ENCODE results near the gene GLRA2.

GLRA2 gene

GRCh38 chrX:14702145-14702544, 172.8 kb downstream of the GLRA2 start:
- DNase-seq (ENCODE audit: low read depth), result no peak

- DNase-seq (ENCODE audit: low read depth), result no peak
Measured at GRCh38 chrX:14712096-14712495, 182.8 kb downstream of the GLRA2 start.

- DNase-seq (ENCODE audit: low read depth), result no peak
Measured at GRCh38 chrX:14717949-14718348, 188.6 kb downstream of the GLRA2 start.

GRCh38 chrX:14718403-14718802, 189.1 kb downstream of the GLRA2 start:
- no peak for DNase-seq (ENCODE audit: low read depth)

GRCh38 chrX:14729058-14729457, 199.7 kb downstream of the GLRA2 start:
- no peak for DNase-seq (ENCODE audit: low read depth)

- no peak for DNase-seq (ENCODE audit: low read depth)
Measured at GRCh38 chrX:14738643-14739042, 209.3 kb downstream of the GLRA2 start.

- no peak for DNase-seq (ENCODE audit: low read depth)
Measured at GRCh38 chrX:14753441-14753840, 224.1 kb downstream of the GLRA2 start.

- no peak for DNase-seq (ENCODE audit: low read depth)
Measured at GRCh38 chrX:14758029-14758491, 228.7 kb downstream of the GLRA2 start.

- no peak for DNase-seq (ENCODE audit: low read depth)
Measured at GRCh38 chrX:14775416-14775815, 246.1 kb downstream of the GLRA2 start.

GRCh38 chrX:14776901-14777300, 247.6 kb downstream of the GLRA2 start:
- no peak for DNase-seq (ENCODE audit: low read depth)

GRCh38 chrX:14777525-14777924, 248.2 kb downstream of the GLRA2 start:
- no peak for DNase-seq (ENCODE audit: low read depth)

GRCh38 chrX:14779580-14779979, 250.2 kb downstream of the GLRA2 start:
- DNase-seq (ENCODE audit: low read depth), result no peak
